Heart right ventricle (tissue), 16 donors: ENCODE results near the gene ZMYM3. TPM values are rescaled to one million over a fixed set of nuclear protein-coding genes. Genes with fewer than 3 reads are reported as not detected.
"Not testable (repeated sequence)": the region's sequence is repeated elsewhere in the genome, so short reads cannot be mapped to it uniquely, and the experiment has no call there.

Experiments
- ATAC-seq, 8 donors: fragments of 200-7000 bp; cut with Tn5 transposase; one replicate each; pipeline ENCODE4 v1.9.1; 2020; ENCODE audit warnings: mild to moderate bottlenecking in 8 of 8, moderate library complexity in 8 of 8, moderate number of reproducible peaks in 1 of 8
- DNase-seq, 2 donors: peaks; one replicate each; pipeline ENCODE4 v3.0.0-alpha.2; 2020
- H3K27ac ChIP-seq, 10 donors: fragments of 200-600 bp; sonication (generic) in 2 of 10; one replicate each; pipeline versions ENCODE4 v1.5.0 to v1.8.0; 2020 to 2022; ENCODE audit warnings: mild to moderate bottlenecking in 3 of 10
- H3K27me3 ChIP-seq, 7 donors: fragments of 200-600 bp; one replicate each; pipeline ENCODE4 v1.8.0; 2021 to 2022; ENCODE audit warnings: mild to moderate bottlenecking in 2 of 7
- H3K36me3 ChIP-seq, 9 donors: fragments of 200-600 bp; sonication (generic) in 1 of 9; one replicate each; pipeline versions ENCODE4 v1.5.0 to v1.8.0; 2020 to 2022; ENCODE audit warnings: mild to moderate bottlenecking in 2 of 9
- H3K4me1 ChIP-seq, 9 donors: fragments of 200-600 bp; sonication (generic) in 1 of 9; one replicate each; pipeline versions ENCODE4 v1.5.0 to v1.8.0; 2020 to 2022; ENCODE audit warnings: mild to moderate bottlenecking in 4 of 9
- H3K4me3 ChIP-seq, 10 donors: fragments of 200-600 bp; sonication (generic) in 2 of 10; one replicate each; pipeline versions ENCODE4 v1.5.0 to v1.8.0; 2020 to 2022; ENCODE audit warnings: mild to moderate bottlenecking in 7 of 10, moderate library complexity in 2 of 10
- H3K9me3 ChIP-seq, 11 donors: fragments of 200-600 bp in 10 of 11; sonication (generic) in 2 of 11; one replicate each; pipeline versions ENCODE4 v1.5.0 to v1.8.0; 2013 to 2022; ENCODE audit warnings: mild to moderate bottlenecking in 2 of 11, control low read depth in 1 of 11, moderate library complexity in 1 of 11
- WGBS, 2 donors: extraction: QIAGEN DNeasy Blood & Tissue Kit; methylation state at CpG; one replicate each; pipeline ENCODE4 v1.1.7; 2013; ENCODE audit warnings: inconsistent platforms in 1 of 2; 5-methylcytosine and 5-hydroxymethylcytosine counted together
- intact Hi-C, 10 donors: fragments of 100-400 bp; cut with DNase I; formaldehyde crosslinking; loops; one replicate each; pipeline versions ENCODE4 v1.11.1 to v1.14.2; 2022
- polyA plus RNA-seq, 2 donors: library from polyadenylated mRNA; stranded (reverse); fragments of 200-250 nt; gene quantifications; one replicate each; pipeline ENCODE4 v1.2.3, GENCODE V29; 2013
- total RNA-seq, 10 donors: library from RNA; stranded (reverse); fragmentation: NEBNext Ultra II Directional in 3 of 10; extraction: Animal tissue kit (Norgen Biotek cat#: 25700) in 3 of 10; gene quantifications; one replicate each; pipeline versions ENCODE4 v1.2.1 to v1.2.4, GENCODE V29; 2021 to 2023
- TF ChIP-seq, protein P1 (sequence below), 9 donors: fragments of 200-600 bp; sonication (generic) in 2 of 9; IDR thresholded peaks; one replicate each; pipeline versions ENCODE4 v1.5.0 to v1.8.0; 2021 to 2022; ENCODE audit warnings: antibody characterized with exemption in 9 of 9, mild to moderate bottlenecking in 5 of 9, moderate library complexity in 1 of 9
- donor health status: Arrhythmogenic right ventricular cardiomyopathy.
- donor health status: ischemic (EF 13 %, LVEDD 7.1; RV severe dilation, severe dysfunction).
- donor health status: healthy with polysubstance abuse.
- donor health status: DM: no; HTN: yes; CAD: no.
- donor health status: DM: no; HTN: no; CAD: no.
- donor health status: ischemic (EF 25% LVEDD 6.9; RV normal size, moderate dysfunction).
- donor health status: ischemic (EF 25% LVEDD 5.7; RV mildly dilated, moderate dysfunction).
- donor health status: healthy.
- donor health status: DM: yes; HTN: yes; CAD: no.
- donor health status: Ischemic cardiomyopathy.
- donor health status: ischemic (EF 35%, LVEDD 5.7; RV mildly dilated, moderate dysfunction).
- donor health status: nonischemic (EF 11% LVEDD 7.7; RV severe dilation, severe dysfunction).
- donor health status: DM: yes; HTN: yes; CAD: no.
- donor health status: PGD.
- donor health status: ischemic (EF 29% LVEDD 5.4; RV normal size, mild dysfunction).
- donor health status: nonischemic (EF 23%, LVEDD 6.1; RV moderate dilation, normal function).

The ZMYM3 gene
- total and polyA plus RNA-seq, 12 donors: 4.4 to 18.7 (median 15.8) TPM

GRCh38 chrX:71269801-71270395 is 16.0 kb upstream of the ZMYM3 start:
- 95 to 99% methylated on average over 18 to 19 of the region's 19 CpGs for WGBS, 2 donors
- Histone ChIP-seq H3K36me3 (no peaks in the 10 kb centered on the region), H3K9me3 (peaks cover 0 to 7% (median 0%) of the 10 kb centered on the region in 11 donors), H3K27me3 (no peaks in the 10 kb centered on the region), H3K4me3 (no peak overlapping the region), H3K27ac (no peak overlapping the region), H3K4me1 (no peaks in the 10 kb centered on the region)
- intact Hi-C loops: no loop called here
- DNase-seq (no peak), ATAC-seq (no peak)
- TF ChIP-seq, protein P1, sequence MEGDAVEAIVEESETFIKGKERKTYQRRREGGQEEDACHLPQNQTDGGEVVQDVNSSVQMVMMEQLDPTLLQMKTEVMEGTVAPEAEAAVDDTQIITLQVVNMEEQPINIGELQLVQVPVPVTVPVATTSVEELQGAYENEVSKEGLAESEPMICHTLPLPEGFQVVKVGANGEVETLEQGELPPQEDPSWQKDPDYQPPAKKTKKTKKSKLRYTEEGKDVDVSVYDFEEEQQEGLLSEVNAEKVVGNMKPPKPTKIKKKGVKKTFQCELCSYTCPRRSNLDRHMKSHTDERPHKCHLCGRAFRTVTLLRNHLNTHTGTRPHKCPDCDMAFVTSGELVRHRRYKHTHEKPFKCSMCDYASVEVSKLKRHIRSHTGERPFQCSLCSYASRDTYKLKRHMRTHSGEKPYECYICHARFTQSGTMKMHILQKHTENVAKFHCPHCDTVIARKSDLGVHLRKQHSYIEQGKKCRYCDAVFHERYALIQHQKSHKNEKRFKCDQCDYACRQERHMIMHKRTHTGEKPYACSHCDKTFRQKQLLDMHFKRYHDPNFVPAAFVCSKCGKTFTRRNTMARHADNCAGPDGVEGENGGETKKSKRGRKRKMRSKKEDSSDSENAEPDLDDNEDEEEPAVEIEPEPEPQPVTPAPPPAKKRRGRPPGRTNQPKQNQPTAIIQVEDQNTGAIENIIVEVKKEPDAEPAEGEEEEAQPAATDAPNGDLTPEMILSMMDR (IDR thresholded peaks at IDR 0.05): no peak

GRCh38 chrX:71268624-71269023 is 14.7 kb upstream of the ZMYM3 start:
- intact Hi-C loops, ATAC-seq, H3K36me3 ChIP-seq, H3K4me3 ChIP-seq, DNase-seq, H3K9me3 ChIP-seq, H3K27me3 ChIP-seq, H3K4me1 ChIP-seq, H3K27ac ChIP-seq: not testable (repeated sequence)

- H3K27me3 ChIP-seq: peaks cover 0 to 11% (median 0%) of the 10 kb centered on the region in 7 donors
- intact Hi-C loops: loop anchor here in 1 of 10 donors (10.0 kb wide), 1 partner anchor 108 kb away; the partner anchor contains the start of gene TAF1
- 90 to 94% methylated on average over 4 of the region's 4 CpGs for WGBS, 2 donors
- TF ChIP-seq, protein P1 (IDR thresholded peaks at IDR 0.05): no peak
- no peak overlapping the region for H3K4me3 ChIP-seq
- H3K36me3 ChIP-seq: no peaks in the 10 kb centered on the region
- no peak overlapping the region for H3K27ac ChIP-seq
- peaks cover 0 to 14% (median 6%) of the 10 kb centered on the region in 9 donors for H3K4me1 ChIP-seq
- no peaks in the 10 kb centered on the region for H3K9me3 ChIP-seq
- DNase-seq: no peak
- ATAC-seq: no peak
Observed at GRCh38 chrX:71256856-71257255, 2.9 kb upstream of the ZMYM3 start.

DNA sequence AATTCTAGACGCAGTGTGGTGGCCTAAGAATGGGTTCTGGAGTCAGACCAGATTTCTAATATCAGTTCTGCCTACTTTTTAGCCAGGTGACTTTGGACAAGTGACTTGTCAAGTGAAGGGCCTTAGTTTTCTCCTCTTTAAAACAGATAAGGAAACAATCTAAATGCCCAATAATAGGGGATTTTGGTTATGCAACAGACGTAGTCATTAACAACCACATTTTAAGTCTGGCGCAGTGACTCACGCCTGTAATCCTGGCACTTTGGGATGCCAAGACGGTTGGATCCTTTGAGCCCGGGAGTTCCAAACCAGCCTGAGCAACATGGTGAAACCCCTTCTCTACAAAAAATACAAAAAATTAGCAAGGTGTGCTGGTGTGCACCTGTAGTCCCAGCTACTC is 2.1 kb upstream of the ZMYM3 start:
- peaks cover 0 to 14% (median 6%) of the 10 kb centered on the region in 9 donors for H3K4me1 ChIP-seq
- 79 to 80% methylated on average over 6 of the region's 6 CpGs for WGBS, 2 donors
- no peaks in the 10 kb centered on the region for H3K9me3 ChIP-seq
- peaks cover 0 to 11% (median 0%) of the 10 kb centered on the region in 7 donors for H3K27me3 ChIP-seq
- DNase-seq (no peak), ATAC-seq (no peak)
- H3K36me3 ChIP-seq: no peaks in the 10 kb centered on the region
- intact Hi-C loops: loop anchor here in 1 of 10 donors (10.0 kb wide), 1 partner anchor 109 kb away; the partner anchor contains the start of gene TAF1
- H3K27ac ChIP-seq: peak overlapping the region in 3 of 10 donors; percentile 87 to 92 (median 89)
- TF ChIP-seq, protein P1 (IDR thresholded peaks at IDR 0.05): no peak
- no peak overlapping the region for H3K4me3 ChIP-seq
